Measurements from ENCODE around the gene POU5F1.

- TF ChIP-seq CTCF (IDR thresholded peaks at IDR 0.05) (no peak), POLR2AphosphoS5 (IDR thresholded peaks at IDR 0.05; ENCODE audit: low read depth, low read length) (no peak)
Observed at GRCh38 chr6:31161216-31162126, 9.0 kb downstream of the POU5F1 start.

All from Panc1 (cell line).